Measurements from ENCODE around the gene CLEC11A.

DNA sequence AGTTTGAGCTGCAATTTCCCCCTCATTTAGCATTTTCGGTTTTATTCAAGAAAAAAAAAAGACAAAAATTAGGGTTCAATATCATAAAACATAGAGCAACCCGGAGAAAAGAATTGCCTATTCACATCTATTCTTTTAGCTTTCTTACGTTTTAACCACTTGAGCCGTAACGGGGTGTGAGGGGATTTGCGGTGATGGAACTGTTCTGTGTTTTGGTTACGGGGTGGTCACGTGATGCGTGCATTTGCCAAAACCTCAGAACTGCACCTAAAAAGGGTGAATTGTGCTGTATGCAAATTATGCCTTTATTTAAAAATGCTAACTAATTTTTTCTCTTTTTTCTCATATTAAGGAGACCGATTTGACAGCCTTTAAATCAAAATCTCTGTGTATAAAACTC, 22.1 kb downstream of the CLEC11A start:
- no peak for TF ChIP-seq EZH2phosphoT487 (IDR thresholded peaks at IDR 0.05; ENCODE audit: insufficient read depth, low read depth)
- TF ChIP-seq EZH2 (IDR thresholded peaks at IDR 0.05; ENCODE audit: insufficient read depth, poor library complexity, severe bottlenecking), result no peak

All from GM23248 (cell line).